CD8-positive, alpha-beta memory T cell (primary cell): ENCODE data around the gene TNFRSF14. TPM values are rescaled to one million over a fixed set of nuclear protein-coding genes. Genes with fewer than 3 reads are reported as not detected.

Experiments
- CTCF ChIA-PET: fragments of 350-600 bp; sonication (Branson Sonifier 250); formaldehyde crosslinking; loops from one replicate; lab custom pipeline; 2021; ENCODE audit warnings: antibody characterized with exemption; lab: Charles Lee
- POLR2A ChIA-PET: fragments of 350-600 bp; sonication (Branson Sonifier 250); formaldehyde crosslinking; loops from one replicate; lab custom pipeline; 2021; ENCODE audit warnings: antibody characterized with exemption; lab: Charles Lee
- DNase-seq, 5 donors: peaks; one replicate each; pipeline versions ENCODE4 v3.0.0 to v3.0.0-alpha.2; 2020 to 2022; ENCODE audit warnings: mixed read lengths in 1 of 5
- H3K27ac ChIP-seq: one replicate; pipeline ENCODE4 v1.7.0; 2013; ENCODE audit warnings: low read depth, mild to moderate bottlenecking, low read length, moderate library complexity
- H3K27me3 ChIP-seq: 2 replicates; pipeline ENCODE4 v1.7.0; 2013; ENCODE audit warnings: low read length, mild to moderate bottlenecking; ENCODE audit not compliant: insufficient read depth, poor library complexity, severe bottlenecking
- H3K36me3 ChIP-seq: 2 replicates; pipeline ENCODE4 v1.7.0; 2013; ENCODE audit warnings: mild to moderate bottlenecking, low read length, moderate library complexity; ENCODE audit not compliant: insufficient read depth
- H3K4me1 ChIP-seq: 2 replicates; pipeline ENCODE4 v1.7.0; 2013; ENCODE audit warnings: mild to moderate bottlenecking, low read length, moderate library complexity; ENCODE audit not compliant: insufficient read depth
- H3K4me3 ChIP-seq: 2 replicates; pipeline ENCODE4 v1.7.0; 2013; ENCODE audit warnings: mild to moderate bottlenecking, low read length
- H3K9me3 ChIP-seq: 2 replicates; pipeline ENCODE4 v1.7.0; 2013; ENCODE audit warnings: mild to moderate bottlenecking, low read length
- H3K27ac Mint-ChIP-seq, 8 donors: one replicate each; pipeline ENCODE4 v1.8.0; 2020 to 2021; ENCODE audit warnings: mixed read lengths in 8 of 8, mild to moderate bottlenecking in 6 of 8, inconsistent platforms in 3 of 8, moderate library complexity in 3 of 8
- H3K27me3 Mint-ChIP-seq, 2 donors: one replicate each; pipeline ENCODE4 v1.8.0; 2020 to 2021; ENCODE audit warnings: mixed read lengths in 2 of 2, mild to moderate bottlenecking in 1 of 2, moderate library complexity in 1 of 2
- H3K36me3 Mint-ChIP-seq, 3 donors: one replicate each; pipeline ENCODE4 v1.8.0; 2020 to 2021; ENCODE audit warnings: mixed read lengths in 3 of 3, inconsistent platforms in 1 of 3, mild to moderate bottlenecking in 1 of 3
- H3K4me1 Mint-ChIP-seq, 3 donors: one replicate each; pipeline ENCODE4 v1.8.0; 2020 to 2021; ENCODE audit warnings: mixed read lengths in 3 of 3, inconsistent platforms in 1 of 3, mild to moderate bottlenecking in 1 of 3
- H3K4me3 Mint-ChIP-seq, 7 donors: one replicate each; pipeline ENCODE4 v1.8.0; 2020 to 2021; ENCODE audit warnings: mixed read lengths in 7 of 7, mild to moderate bottlenecking in 6 of 7, moderate library complexity in 4 of 7, inconsistent platforms in 2 of 7
- H3K9me3 Mint-ChIP-seq, 5 donors: one replicate each; pipeline ENCODE4 v1.8.0; 2020 to 2022; ENCODE audit warnings: mixed read lengths in 5 of 5, mild to moderate bottlenecking in 3 of 5, moderate library complexity in 2 of 5, inconsistent platforms in 1 of 5
- polyA plus RNA-seq: library from polyadenylated mRNA; unstranded; fragments of 300-500 nt; fragmentation: Illumina TruSeq; gene quantifications from one replicate; pipeline ENCODE4 v1.2.3, GENCODE V29; 2021
- total RNA-seq, 2 experiments: library from RNA; stranded (reverse); gene quantifications; one replicate each; pipeline ENCODE4 v1.2.3, GENCODE V29; 2021

TNFRSF14 gene
- total and polyA plus RNA-seq, 3 experiments from 2014 or later = 51.6 to 168 (median 164) TPM

GRCh38 chr1:2534315-2534686 is 21.9 kb upstream of the TNFRSF14 start:
- H3K27me3 Mint-ChIP-seq = peaks cover 15 to 19% of the 10 kb centered on the region in 2 donors
- H3K36me3 Mint-ChIP-seq = peaks cover 0 to 2% (median 0%) of the 10 kb centered on the region in 3 donors
- no peaks in the 10 kb centered on the region for H3K9me3 ChIP-seq
- H3K4me1 ChIP-seq = peaks cover 9% of the 10 kb centered on the region
- H3K27ac ChIP-seq = no peak overlapping the region
- H3K27me3 ChIP-seq = peaks cover 18% of the 10 kb centered on the region
- ChIA-PET CTCF (interaction anchor here (1.0 kb wide), 1 partner anchor 9 kb away, joined by 5 read pairs; the partner anchor contains the start of gene PANK4), POLR2A (no interaction called here)
- no peak for DNase-seq
- peaks cover 0 to 10% (median 2%) of the 10 kb centered on the region in 3 donors for H3K4me1 Mint-ChIP-seq
- no peak overlapping the region for H3K4me3 ChIP-seq
- no peaks in the 10 kb centered on the region for H3K9me3 Mint-ChIP-seq
- H3K4me3 Mint-ChIP-seq = no peak overlapping the region
- no peak overlapping the region for H3K27ac Mint-ChIP-seq
- no peaks in the 10 kb centered on the region for H3K36me3 ChIP-seq

- Histone ChIP-seq H3K9me3 (no peaks in the 10 kb centered on the region), H3K4me3 (no peak overlapping the region), H3K27me3 (peaks cover 18% of the 10 kb centered on the region), H3K36me3 (no peaks in the 10 kb centered on the region), H3K4me1 (peaks cover 9% of the 10 kb centered on the region), H3K27ac (no peak overlapping the region)
- DNase-seq = no peak
- Mint-ChIP-seq H3K9me3 (no peaks in the 10 kb centered on the region), H3K36me3 (peaks cover 0 to 2% (median 0%) of the 10 kb centered on the region in 3 donors), H3K4me1 (peaks cover 0 to 7% (median 2%) of the 10 kb centered on the region in 3 donors), H3K27ac (peak overlapping the region in 1 of 8 donors; percentile 66), H3K4me3 (no peak overlapping the region), H3K27me3 (peaks cover 15 to 19% of the 10 kb centered on the region in 2 donors)
- ChIA-PET POLR2A (interaction anchor here (0.5 kb wide), 1 partner anchor 14 kb away, joined by 4 read pairs; no protein-coding TSS in a partner anchor), CTCF (interaction anchor here (1.0 kb wide), 1 partner anchor 9 kb away, joined by 5 read pairs; the partner anchor contains the start of gene PANK4)
These were observed 21.3 kb upstream of the TNFRSF14 start for GRCh38 chr1:2534687-2535441.

- Histone ChIP-seq H3K27me3 (peaks cover 18% of the 10 kb centered on the region), H3K27ac (no peak overlapping the region), H3K4me3 (no peak overlapping the region), H3K4me1 (peaks cover 10% of the 10 kb centered on the region), H3K9me3 (no peaks in the 10 kb centered on the region), H3K36me3 (no peaks in the 10 kb centered on the region)
- no peak for DNase-seq
- Mint-ChIP-seq H3K27ac (no peak overlapping the region), H3K4me3 (no peak overlapping the region), H3K9me3 (no peaks in the 10 kb centered on the region), H3K36me3 (peaks cover 0 to 2% (median 0%) of the 10 kb centered on the region in 3 donors), H3K27me3 (peaks cover 15 to 19% of the 10 kb centered on the region in 2 donors), H3K4me1 (peaks cover 0 to 7% (median 2%) of the 10 kb centered on the region in 3 donors)
- ChIA-PET CTCF (interaction anchor here (1.0 kb wide), 1 partner anchor 10 kb away, joined by 5 read pairs; the partner anchor contains the start of gene PANK4), POLR2A (no interaction called here)
These were observed 20.7 kb upstream of the TNFRSF14 start for GRCh38 chr1:2535455-2535854.

GRCh38 chr1:2535981-2536380 is 20.2 kb upstream of the TNFRSF14 start:
- Histone ChIP-seq H3K4me1 (peaks cover 6% of the 10 kb centered on the region), H3K4me3 (no peak overlapping the region), H3K9me3 (no peaks in the 10 kb centered on the region), H3K27ac (no peak overlapping the region), H3K27me3 (peaks cover 13% of the 10 kb centered on the region), H3K36me3 (no peaks in the 10 kb centered on the region)
- Mint-ChIP-seq H3K36me3 (peaks cover 0 to 2% (median 0%) of the 10 kb centered on the region in 3 donors), H3K4me1 (peaks cover 0 to 2% (median under 1%) of the 10 kb centered on the region in 3 donors), H3K9me3 (no peaks in the 10 kb centered on the region), H3K27ac (peak overlapping the region in 2 of 8 donors; percentile 2 to 71), H3K27me3 (peaks cover 12 to 17% of the 10 kb centered on the region in 2 donors), H3K4me3 (no peak overlapping the region)
- POLR2A ChIA-PET = no interaction called here
- CTCF ChIA-PET = no interaction called here
- DNase-seq = no peak

- H3K9me3 Mint-ChIP-seq = no peaks in the 10 kb centered on the region
- no peak for DNase-seq
- Histone ChIP-seq H3K27me3 (no peaks in the 10 kb centered on the region), H3K36me3 (no peaks in the 10 kb centered on the region), H3K27ac (no peak overlapping the region), H3K4me3 (no peak overlapping the region), H3K4me1 (peaks cover 15% of the 10 kb centered on the region), H3K9me3 (no peaks in the 10 kb centered on the region)
- H3K27me3 Mint-ChIP-seq = peaks cover 8 to 10% of the 10 kb centered on the region in 2 donors
- ChIA-PET POLR2A (no interaction called here), CTCF (no interaction called here)
- no peak overlapping the region for H3K27ac Mint-ChIP-seq
- H3K36me3 Mint-ChIP-seq = peaks cover 0 to 2% (median 0%) of the 10 kb centered on the region in 3 donors
- H3K4me3 Mint-ChIP-seq = no peak overlapping the region
- peaks cover 0 to 9% (median 2%) of the 10 kb centered on the region in 3 donors for H3K4me1 Mint-ChIP-seq
These were observed 18.4 kb upstream of the TNFRSF14 start for GRCh38 chr1:2537784-2538115.

GRCh38 chr1:2538376-2538775 is 17.8 kb upstream of the TNFRSF14 start:
- Histone ChIP-seq H3K36me3 (no peaks in the 10 kb centered on the region), H3K4me1 (peaks cover 19% of the 10 kb centered on the region), H3K27me3 (no peaks in the 10 kb centered on the region), H3K9me3 (no peaks in the 10 kb centered on the region), H3K27ac (no peak overlapping the region), H3K4me3 (no peak overlapping the region)
- POLR2A ChIA-PET = no interaction called here
- Mint-ChIP-seq H3K9me3 (no peaks in the 10 kb centered on the region), H3K27ac (peak overlapping the region in 2 of 8 donors; percentile 36 to 51), H3K4me1 (peaks cover 0 to 9% (median 2%) of the 10 kb centered on the region in 3 donors), H3K27me3 (peaks cover 5 to 9% of the 10 kb centered on the region in 2 donors), H3K4me3 (no peak overlapping the region), H3K36me3 (peaks cover 0 to 2% (median 0%) of the 10 kb centered on the region in 3 donors)
- CTCF ChIA-PET = interaction anchor here (10.9 kb wide), 1 partner anchor 12 kb away, joined by 134 read pairs; the partner anchor contains the start of genes HES5 and PANK4
- DNase-seq = no peak

- H3K4me3 ChIP-seq = no peak overlapping the region
- ChIA-PET CTCF (interaction anchor here (1.1 to 10.9 kb wide), 2 partner anchors 10 to 12 kb away, joined by 3 to 134 read pairs; partner anchors contain the start of genes HES5 and PANK4), POLR2A (no interaction called here)
- peaks cover 24% of the 10 kb centered on the region for H3K4me1 ChIP-seq
- no peak overlapping the region for H3K27ac ChIP-seq
- peaks cover 0 to 13% (median 2%) of the 10 kb centered on the region in 3 donors for H3K4me1 Mint-ChIP-seq
- H3K36me3 ChIP-seq = no peaks in the 10 kb centered on the region
- no peaks in the 10 kb centered on the region for H3K27me3 ChIP-seq
- peak overlapping the region in 1 of 8 donors; percentile 36 for H3K27ac Mint-ChIP-seq
- H3K9me3 Mint-ChIP-seq = no peaks in the 10 kb centered on the region
- H3K4me3 Mint-ChIP-seq = no peak overlapping the region
- DNase-seq = no peak
- peaks cover 0 to 2% (median 0%) of the 10 kb centered on the region in 3 donors for H3K36me3 Mint-ChIP-seq
- peaks cover 5 to 7% of the 10 kb centered on the region in 2 donors for H3K27me3 Mint-ChIP-seq
- no peaks in the 10 kb centered on the region for H3K9me3 ChIP-seq
These were observed 17.3 kb upstream of the TNFRSF14 start for GRCh38 chr1:2538872-2539271.
